SK-N-SH (cell line): Measurements from ENCODE around the gene PAN3. TPM values are rescaled to one million over a fixed set of nuclear protein-coding genes. Genes with fewer than 3 reads are reported as not detected.

Experiments
- CTCF ChIA-PET: fragments of 300-600, 350-600 bp; formaldehyde crosslinking; extraction: SDS; loops from one replicate; lab custom pipeline; 2021; lab: Yijun Ruan, JAX
- POLR2A ChIA-PET: fragments of 350-600 bp; sonication (Branson Sonifier 250); formaldehyde crosslinking; extraction: SDS; loops from one replicate; lab custom pipeline; 2020; ENCODE audit warnings: antibody characterized with exemption, inconsistent platforms; lab: Yijun Ruan, JAX
- DNase-seq: peaks from one replicate; pipeline ENCODE4 v3.0.0; 2012
- H2AFZ ChIP-seq: fragments of 200-600 bp; sonication (generic); 2 replicates; pipeline ENCODE4 v1.8.1; 2016; ENCODE audit warnings: antibody characterized with exemption, mild to moderate bottlenecking, low read depth
- H3F3A ChIP-seq: fragments of 200-600 bp; sonication (generic); replicated peaks from 2 replicates; pipeline ENCODE3; 2016; ENCODE audit warnings: antibody characterized with exemption, mild to moderate bottlenecking; ENCODE audit not compliant: insufficient read depth
- H3K27ac ChIP-seq, 2 experiments: fragments of 200-500 bp in 1 of 2; fragments of 200-600 bp in 1 of 2; sonication (Bioruptor generic) in 1 of 2; sonication (generic), shearing (Covaris generic) in 1 of 2; 2 replicates each; pipeline versions ENCODE4 v1.5.1 to v1.6.1; 2014 to 2016; ENCODE audit warnings: low read depth in 2 of 2, inconsistent platforms in 1 of 2, low read length in 1 of 2, mild to moderate bottlenecking in 1 of 2, mixed read lengths in 1 of 2
- H3K27me3 ChIP-seq: fragments of 200-600 bp; sonication (generic), shearing (Covaris generic); 2 replicates; pipeline ENCODE4 v1.6.1; 2016; ENCODE audit warnings: mixed run types; ENCODE audit not compliant: insufficient read depth
- H3K36me3 ChIP-seq, 2 experiments: fragments of 200-500 bp in 1 of 2; fragments of 200-600 bp in 1 of 2; sonication (Bioruptor generic) in 1 of 2; sonication (generic) in 1 of 2; replicated peaks in 1 of 2; 2 replicates each; pipeline versions ENCODE3 to v1.5.1; 2014 to 2016; ENCODE audit warnings: low read length in 1 of 2, mild to moderate bottlenecking in 1 of 2; ENCODE audit not compliant: insufficient read depth in 2 of 2, control insufficient read depth in 1 of 2
- H3K4me1 ChIP-seq, 2 experiments: fragments of 200-500 bp in 1 of 2; fragments of 200-600 bp in 1 of 2; sonication (Bioruptor generic) in 1 of 2; sonication (generic), shearing (Covaris generic) in 1 of 2; 2 replicates each; pipeline versions ENCODE4 v1.5.1 to v1.6.1; 2014 to 2016; ENCODE audit warnings: low read depth in 1 of 2, low read length in 1 of 2, mixed run types in 1 of 2; ENCODE audit not compliant: insufficient read depth in 2 of 2, control insufficient read depth in 1 of 2
- H3K4me2 ChIP-seq: fragments of 200-600 bp; sonication (generic), shearing (Covaris generic); 2 replicates; pipeline ENCODE4 v1.6.1; 2017; ENCODE audit warnings: mixed run types
- H3K4me3 ChIP-seq, 2 experiments: fragments of 200-500 bp in 1 of 2; fragments of 200-600 bp in 1 of 2; sonication (Bioruptor generic) in 1 of 2; sonication (generic), shearing (Covaris generic) in 1 of 2; 2 replicates each; pipeline versions ENCODE4 v1.5.1 to v1.8.1; 2014 to 2016; ENCODE audit warnings: low read depth in 2 of 2, inconsistent platforms in 1 of 2, low read length in 1 of 2, mild to moderate bottlenecking in 1 of 2, mixed read lengths in 1 of 2, moderate library complexity in 1 of 2
- H3K79me2 ChIP-seq: fragments of 200-600 bp; sonication (generic); 2 replicates; pipeline ENCODE4 v1.8.1; 2017; ENCODE audit warnings: mild to moderate bottlenecking; ENCODE audit not compliant: insufficient read depth
- H3K9ac ChIP-seq: fragments of 200-600 bp; sonication (generic); 2 replicates; pipeline ENCODE4 v1.6.1; 2017; ENCODE audit warnings: mixed run types
- H3K9me2 ChIP-seq: fragments of 200-600 bp; sonication (generic); 2 replicates; pipeline ENCODE4 v1.6.1; 2017; ENCODE audit warnings: mixed run types
- H3K9me3 ChIP-seq: fragments of 200-600 bp; sonication (generic); 2 replicates; pipeline ENCODE4 v1.6.1; 2017; ENCODE audit warnings: mixed run types, mild to moderate bottlenecking, moderate library complexity
- H4K20me1 ChIP-seq: fragments of 200-600 bp; sonication (generic); 2 replicates; pipeline ENCODE4 v1.6.1; 2017; ENCODE audit warnings: mild to moderate bottlenecking, mixed run types; ENCODE audit not compliant: insufficient read depth
- CHD2 ChIP-seq: fragments of 150-350 bp; IDR thresholded peaks from 2 replicates; pipeline ENCODE4 v1.6.1; 2018; ENCODE audit warnings: low read length; ENCODE audit not compliant: partially characterized antibody
- EZH2phosphoT487 ChIP-seq: fragments of 200-600 bp; sonication (generic); IDR thresholded peaks from 2 replicates; pipeline ENCODE4 v1.6.1; 2017; ENCODE audit warnings: low read depth, mixed run types, mild to moderate bottlenecking, antibody characterized with exemption, moderate library complexity, borderline replicate concordance
- FOSL2 ChIP-seq: IDR thresholded peaks from 2 replicates; pipeline ENCODE4 v1.4.0; 2012; ENCODE audit warnings: low read depth, mild to moderate bottlenecking, moderate library complexity, borderline replicate concordance
- FOXJ3 ChIP-seq: sonication (generic); formaldehyde crosslinking; IDR thresholded peaks from 2 replicates; pipeline ENCODE4 v1.5.1; 2020; ENCODE audit warnings: mild to moderate bottlenecking, missing genetic modification reagents
- MAX ChIP-seq: IDR thresholded peaks from 2 replicates; pipeline ENCODE4 v1.4.0; 2012; ENCODE audit warnings: low read depth
- MEF2A ChIP-seq: IDR thresholded peaks from 2 replicates; pipeline ENCODE4 v1.4.0; 2012; ENCODE audit warnings: low read depth, borderline replicate concordance
- MXI1 ChIP-seq: IDR thresholded peaks from 2 replicates; pipeline ENCODE4 v1.6.1; 2012; ENCODE audit warnings: mild to moderate bottlenecking, low read depth, low read length, improper control_type of control experiment
- NFIC ChIP-seq: IDR thresholded peaks from 2 replicates; pipeline ENCODE4 v1.4.0; 2012; ENCODE audit warnings: borderline replicate concordance
- PBX3 ChIP-seq: IDR thresholded peaks from 2 replicates; pipeline ENCODE4; 2012
- SMC3 ChIP-seq: IDR thresholded peaks from 2 replicates; pipeline ENCODE4 v1.6.1; 2012; ENCODE audit warnings: low read depth, low read length, improper control_type of control experiment
- USF2 ChIP-seq: fragments of 150-350 bp; IDR thresholded peaks from 2 replicates; pipeline ENCODE4 v1.6.1; 2017; ENCODE audit warnings: antibody characterized with exemption, low read length, low read depth, borderline replicate concordance
- YY1 ChIP-seq: IDR thresholded peaks from 2 replicates; pipeline ENCODE4 v1.4.0; 2012; ENCODE audit warnings: low read depth, mild to moderate bottlenecking
- WGBS: methylation state at CpG from one replicate; pipeline ENCODE4 v1.1.6; 2017; ENCODE audit warnings: low lambda C conversion rate; 5-methylcytosine and 5-hydroxymethylcytosine counted together
- polyA plus RNA-seq, 3 experiments: library from polyadenylated mRNA; depleted of rRNA; stranded (reverse); fragments of >200 nt; gene quantifications; 2 replicates each; pipeline ENCODE4 v1.2.3, GENCODE V29; 2012

Gene PAN3
- polyA plus RNA-seq, 1 of the 3 experiments (the other 2 are of a cell fraction), result 6.4 TPM

- Histone ChIP-seq H2AFZ (no peak overlapping the region), H3K9ac (no peak overlapping the region), H3K4me2 (no peak overlapping the region), H3K36me3 (peaks cover 19 to 24% of the 10 kb centered on the region in 2 experiments), H3F3A (no peaks in the 10 kb centered on the region), H3K4me3 (no peak overlapping the region), H4K20me1 (no peaks in the 10 kb centered on the region), H3K27ac (no peak overlapping the region), H3K9me3 (no peaks in the 10 kb centered on the region), H3K27me3 (no peaks in the 10 kb centered on the region), H3K4me1 (no peaks in the 10 kb centered on the region), H3K79me2 (no peaks in the 10 kb centered on the region), H3K9me2 (no peaks in the 10 kb centered on the region)
- ChIA-PET POLR2A (no interaction called here), CTCF (interaction anchor here (1.1 kb wide), 1 partner anchor 11 kb away, joined by 3 read pairs; no protein-coding TSS in a partner anchor)
- TF ChIP-seq PBX3 (no peak), MEF2A (no peak), MAX (no peak), NFIC (no peak), SMC3 (no peak), YY1 (no peak), MXI1 (no peak), EZH2phosphoT487 (no peak), FOSL2 (no peak), FOXJ3 (CRISPR knock-in tag) (no peak), CHD2 (no peak)
- 95% methylated on average over 4 of the region's 4 CpGs for WGBS
- DNase-seq, result no peak
Observed at GRCh38 chr13:28229522-28230411, 91.4 kb downstream of the PAN3 start.

- H3K9me2 ChIP-seq, result no peaks in the 10 kb centered on the region
- no peak overlapping the region for H3K4me3 ChIP-seq
- CTCF ChIA-PET, result no interaction called here
- POLR2A ChIA-PET, result no interaction called here
- H3K36me3 ChIP-seq, result peaks cover 14 to 26% of the 10 kb centered on the region in 2 experiments
- DNase-seq, result no peak
- WGBS, result 94% methylated on average over 3 of the region's 3 CpGs
- no peak overlapping the region for H3K27ac ChIP-seq
- H3K27me3 ChIP-seq, result no peaks in the 10 kb centered on the region
- no peak overlapping the region for H3K4me2 ChIP-seq
- H2AFZ ChIP-seq, result no peak overlapping the region
- no peak overlapping the region for H3K9ac ChIP-seq
- no peaks in the 10 kb centered on the region for H3K4me1 ChIP-seq
- no peak for TF ChIP-seq USF2
- TF ChIP-seq, all 33 proteins: peak for 0
- Histone ChIP-seq H3K79me2 (no peaks in the 10 kb centered on the region), H3F3A (no peaks in the 10 kb centered on the region), H3K9me3 (no peaks in the 10 kb centered on the region), H4K20me1 (no peaks in the 10 kb centered on the region)
Observed at GRCh38 chr13:28231642-28232041, 93.3 kb downstream of the PAN3 start.
